Measurements from ENCODE around the gene ZNF654. TPM values are rescaled to one million over a fixed set of nuclear protein-coding genes. Genes with fewer than 3 reads are reported as not detected.
"Not testable (repeated sequence)": the region's sequence is repeated elsewhere in the genome, so short reads cannot be mapped to it uniquely, and the experiment has no call there.

ZNF654 gene
- total RNA-seq, 1 experiment from 2014 or later = 12.4 TPM

GRCh38 chr3:88114878-88115549, 56.0 kb downstream of the ZNF654 start:
- ChIA-PET POLR2A (interaction anchor here (0.8 to 1.3 kb wide), 2 partner anchors 55 to 56 kb away, joined by 3 to 5 read pairs; partner anchors contain the start of genes CGGBP1 and ZNF654), CTCF (interaction anchor here (0.5 to 1.2 kb wide), 7 partner anchors 8 to 849 kb away, joined by 3 to 5 read pairs (median 3); no protein-coding TSS in a partner anchor)
- no peak for DNase-seq (ENCODE audit: unreplicated experiment)
- TF ChIP-seq CTCF (IDR thresholded peaks at IDR 0.05; ENCODE audit: unreplicated experiment) = no peak
- H3K4me1 Mint-ChIP-seq (ENCODE audit: insufficient read depth, unreplicated experiment) = peaks cover 12% of the 10 kb centered on the region
- intact Hi-C loops (cut with micrococcal nuclease) = loop anchor here (10.0 kb wide), 1 partner anchor 610 kb away; no protein-coding TSS in a partner anchor
- peaks cover 31% of the 10 kb centered on the region for H3K36me3 Mint-ChIP-seq (ENCODE audit: insufficient read depth, unreplicated experiment)
- H3K4me3 Mint-ChIP-seq (ENCODE audit: unreplicated experiment) = no peak overlapping the region
- peak overlapping the region; percentile 23 for H3K27ac Mint-ChIP-seq (ENCODE audit: low read depth, unreplicated experiment)
- no TSS peak for BruUV-seq (replicated peaks)
- H3K27me3 Mint-ChIP-seq (ENCODE audit: insufficient read depth, unreplicated experiment) = no peaks in the 10 kb centered on the region
- no peaks in the 10 kb centered on the region for H3K9me3 Mint-ChIP-seq (ENCODE audit: unreplicated experiment)

DNA sequence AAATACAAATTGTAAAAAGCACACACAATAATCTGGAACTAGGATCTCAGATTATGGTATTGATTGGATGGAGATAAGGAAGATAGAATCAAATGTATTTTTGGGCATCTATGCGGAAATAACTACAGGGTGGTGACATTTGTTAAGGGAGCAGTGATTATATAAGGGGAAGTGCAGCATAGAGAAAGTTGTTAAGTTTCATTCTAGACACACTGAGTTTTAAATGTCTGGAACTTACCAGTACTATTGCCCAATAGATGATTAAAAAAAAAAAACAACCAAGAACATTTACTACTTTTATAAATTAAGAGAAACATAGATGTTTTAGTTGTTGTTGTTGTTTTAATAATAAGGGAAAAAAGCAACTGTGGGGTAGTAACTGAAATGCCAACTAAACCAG, 58.6 kb downstream of the ZNF654 start:
- H3K27ac Mint-ChIP-seq (ENCODE audit: low read depth, unreplicated experiment) = peak overlapping the region; percentile 87
- intact Hi-C loops (cut with micrococcal nuclease) = loop anchor here (10.0 kb wide), 1 partner anchor 613 kb away; no protein-coding TSS in a partner anchor
- H3K27me3 Mint-ChIP-seq (ENCODE audit: insufficient read depth, unreplicated experiment) = no peaks in the 10 kb centered on the region
- no peak for TF ChIP-seq CTCF (IDR thresholded peaks at IDR 0.05; ENCODE audit: unreplicated experiment)
- BruUV-seq (replicated peaks) = no TSS peak
- DNase-seq (ENCODE audit: unreplicated experiment) = no peak
- peaks cover 31% of the 10 kb centered on the region for H3K36me3 Mint-ChIP-seq (ENCODE audit: insufficient read depth, unreplicated experiment)
- peaks cover 12% of the 10 kb centered on the region for H3K4me1 Mint-ChIP-seq (ENCODE audit: insufficient read depth, unreplicated experiment)
- POLR2A ChIA-PET = no interaction called here
- H3K9me3 Mint-ChIP-seq (ENCODE audit: unreplicated experiment) = no peaks in the 10 kb centered on the region
- CTCF ChIA-PET = no interaction called here
- H3K4me3 Mint-ChIP-seq (ENCODE audit: unreplicated experiment) = no peak overlapping the region

DNA sequence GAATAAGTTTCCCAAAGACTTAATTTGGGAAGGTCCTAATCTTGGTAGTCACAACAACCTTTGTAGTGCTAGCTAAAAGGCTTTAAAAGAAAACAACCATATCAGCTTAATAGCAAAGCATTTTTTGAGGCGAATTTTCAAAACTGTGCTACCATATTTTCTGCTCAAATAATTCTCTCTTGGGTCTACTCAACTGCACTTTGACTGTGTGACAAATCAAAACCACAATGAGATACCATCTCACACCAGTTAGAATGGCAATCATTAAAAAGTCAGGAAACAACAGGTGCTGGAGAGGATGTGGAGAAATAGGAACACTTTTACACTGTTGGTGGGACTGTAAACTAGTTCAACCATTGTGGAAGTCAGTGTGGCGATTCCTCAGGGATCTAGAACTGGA, 59.5 kb downstream of the ZNF654 start:
- H3K9me3 Mint-ChIP-seq (ENCODE audit: unreplicated experiment); BruUV-seq (replicated peaks); H3K4me3 Mint-ChIP-seq (ENCODE audit: unreplicated experiment); H3K27ac Mint-ChIP-seq (ENCODE audit: low read depth, unreplicated experiment); H3K27me3 Mint-ChIP-seq (ENCODE audit: insufficient read depth, unreplicated experiment); POLR2A ChIA-PET; DNase-seq (ENCODE audit: unreplicated experiment); CTCF ChIA-PET: not testable (repeated sequence)
- intact Hi-C loops (cut with micrococcal nuclease) = loop anchor here (10.0 kb wide), 1 partner anchor 614 kb away; no protein-coding TSS in a partner anchor
- H3K36me3 Mint-ChIP-seq (ENCODE audit: insufficient read depth, unreplicated experiment) = peaks cover 31% of the 10 kb centered on the region
- H3K4me1 Mint-ChIP-seq (ENCODE audit: insufficient read depth, unreplicated experiment) = peaks cover 12% of the 10 kb centered on the region

GRCh38 chr3:88123526-88123925, 64.5 kb downstream of the ZNF654 start:
- Mint-ChIP-seq H3K27me3 (ENCODE audit: insufficient read depth, unreplicated experiment) (no peaks in the 10 kb centered on the region), H3K27ac (ENCODE audit: low read depth, unreplicated experiment) (no peak overlapping the region), H3K4me1 (ENCODE audit: insufficient read depth, unreplicated experiment) (no peaks in the 10 kb centered on the region), H3K36me3 (ENCODE audit: insufficient read depth, unreplicated experiment) (peaks cover 5% of the 10 kb centered on the region), H3K4me3 (ENCODE audit: unreplicated experiment) (no peak overlapping the region), H3K9me3 (ENCODE audit: unreplicated experiment) (no peaks in the 10 kb centered on the region)
- POLR2A ChIA-PET = interaction anchor here (1.0 to 2.5 kb wide), 6 partner anchors 8 to 92 kb away, joined by 3 to 8 read pairs (median 5); partner anchors contain the start of genes CGGBP1 and ZNF654
- CTCF ChIA-PET = interaction anchor here (0.5 to 3.9 kb wide), 7 partner anchors 8 to 1061 kb away, joined by 3 to 30 read pairs (median 3); no protein-coding TSS in a partner anchor
- no TSS peak for BruUV-seq (replicated peaks)
- no peak for DNase-seq (ENCODE audit: unreplicated experiment)
- TF ChIP-seq CTCF (IDR thresholded peaks at IDR 0.05; ENCODE audit: unreplicated experiment) = no peak
- intact Hi-C loops (cut with micrococcal nuclease) = no loop called here

Measured in MCF 10A (cell line).